Cardiac muscle cell (in vitro differentiated cells and primary cell): ENCODE results near the gene EVI5L. TPM values are rescaled to one million over a fixed set of nuclear protein-coding genes. Genes with fewer than 3 reads are reported as not detected.
A peak's percentile ranks its signal among the peaks of the same experiment; 100 is the strongest.

Experiments
- DNase-seq, 2 donors: peaks; one replicate each; pipeline versions ENCODE4 v3.0.0 to v3.0.0-alpha.2; 2010 to 2017; ENCODE audit warnings: low read depth in 1 of 2, low spot score in 1 of 2
- H3K27ac ChIP-seq: fragments of 200-600 bp; sonication (generic); 2 replicates; pipeline ENCODE4 v1.5.1; 2016
- H3K27me3 ChIP-seq: fragments of 200-600 bp; sonication (generic); 2 replicates; pipeline ENCODE4 v1.6.0; 2016; ENCODE audit warnings: control low read depth
- H3K36me3 ChIP-seq: fragments of 200-600 bp; sonication (generic); 2 replicates; pipeline ENCODE4 v1.5.1; 2016; ENCODE audit warnings: control low read depth
- H3K4me1 ChIP-seq: fragments of 200-600 bp; sonication (generic); 2 replicates; pipeline ENCODE4 v1.8.1; 2017; ENCODE audit warnings: low read depth, mild to moderate bottlenecking, mixed run types
- H3K4me3 ChIP-seq: fragments of 200-600 bp; sonication (generic); 2 replicates; pipeline ENCODE4 v1.5.1; 2016; ENCODE audit warnings: mild to moderate bottlenecking
- H3K9me3 ChIP-seq: fragments of 200-600 bp; sonication (generic); 2 replicates; pipeline ENCODE4 v1.5.1; 2017; ENCODE audit warnings: low read depth, mild to moderate bottlenecking, control low read depth
- polyA plus RNA-seq: library from polyadenylated mRNA; unstranded; fragments of >200 nt; fragmentation: Nextera tagmentation; extraction: Ambion mirVana; gene quantifications from 2 replicates; pipeline ENCODE4 v1.2.1, GENCODE V29; 2016
- total RNA-seq: library from RNA; depleted of rRNA; stranded (reverse); fragments of >200 nt; gene quantifications from 2 replicates; pipeline ENCODE4 v1.2.3, GENCODE V29; 2016
- TF ChIP-seq, protein P1 (sequence below): IDR thresholded peaks from 2 replicates; pipeline ENCODE4 v1.5.1; 2012; ENCODE audit warnings: low read depth, mild to moderate bottlenecking, low read length

The EVI5L gene
- total and polyA plus RNA-seq, 2 experiments from 2014 or later, result 29.1 to 41.9 TPM

GRCh38 chr19:7862413-7862951, 32.5 kb downstream of the EVI5L start:
- Histone ChIP-seq H3K4me1 (peaks cover 12% of the 10 kb centered on the region), H3K9me3 (no peaks in the 10 kb centered on the region), H3K27ac (no peak overlapping the region), H3K4me3 (peak overlapping the region; percentile 25), H3K27me3 (peaks cover 72% of the 10 kb centered on the region), H3K36me3 (no peaks in the 10 kb centered on the region)
- DNase-seq, result peak; percentile 70 to 95
- TF ChIP-seq, protein P1, sequence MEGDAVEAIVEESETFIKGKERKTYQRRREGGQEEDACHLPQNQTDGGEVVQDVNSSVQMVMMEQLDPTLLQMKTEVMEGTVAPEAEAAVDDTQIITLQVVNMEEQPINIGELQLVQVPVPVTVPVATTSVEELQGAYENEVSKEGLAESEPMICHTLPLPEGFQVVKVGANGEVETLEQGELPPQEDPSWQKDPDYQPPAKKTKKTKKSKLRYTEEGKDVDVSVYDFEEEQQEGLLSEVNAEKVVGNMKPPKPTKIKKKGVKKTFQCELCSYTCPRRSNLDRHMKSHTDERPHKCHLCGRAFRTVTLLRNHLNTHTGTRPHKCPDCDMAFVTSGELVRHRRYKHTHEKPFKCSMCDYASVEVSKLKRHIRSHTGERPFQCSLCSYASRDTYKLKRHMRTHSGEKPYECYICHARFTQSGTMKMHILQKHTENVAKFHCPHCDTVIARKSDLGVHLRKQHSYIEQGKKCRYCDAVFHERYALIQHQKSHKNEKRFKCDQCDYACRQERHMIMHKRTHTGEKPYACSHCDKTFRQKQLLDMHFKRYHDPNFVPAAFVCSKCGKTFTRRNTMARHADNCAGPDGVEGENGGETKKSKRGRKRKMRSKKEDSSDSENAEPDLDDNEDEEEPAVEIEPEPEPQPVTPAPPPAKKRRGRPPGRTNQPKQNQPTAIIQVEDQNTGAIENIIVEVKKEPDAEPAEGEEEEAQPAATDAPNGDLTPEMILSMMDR, result no peak

GRCh38 chr19:7863157-7863970, 33.3 kb downstream of the EVI5L start:
- H3K27me3 ChIP-seq, result peaks cover 72% of the 10 kb centered on the region
- TF ChIP-seq, protein P1, result no peak
- no peaks in the 10 kb centered on the region for H3K9me3 ChIP-seq
- peaks cover 10% of the 10 kb centered on the region for H3K4me1 ChIP-seq
- no peaks in the 10 kb centered on the region for H3K36me3 ChIP-seq
- peak in 1 of 2 donors; percentile 44 for DNase-seq
- H3K4me3 ChIP-seq, result peak overlapping the region; percentile 25
- no peak overlapping the region for H3K27ac ChIP-seq

DNA sequence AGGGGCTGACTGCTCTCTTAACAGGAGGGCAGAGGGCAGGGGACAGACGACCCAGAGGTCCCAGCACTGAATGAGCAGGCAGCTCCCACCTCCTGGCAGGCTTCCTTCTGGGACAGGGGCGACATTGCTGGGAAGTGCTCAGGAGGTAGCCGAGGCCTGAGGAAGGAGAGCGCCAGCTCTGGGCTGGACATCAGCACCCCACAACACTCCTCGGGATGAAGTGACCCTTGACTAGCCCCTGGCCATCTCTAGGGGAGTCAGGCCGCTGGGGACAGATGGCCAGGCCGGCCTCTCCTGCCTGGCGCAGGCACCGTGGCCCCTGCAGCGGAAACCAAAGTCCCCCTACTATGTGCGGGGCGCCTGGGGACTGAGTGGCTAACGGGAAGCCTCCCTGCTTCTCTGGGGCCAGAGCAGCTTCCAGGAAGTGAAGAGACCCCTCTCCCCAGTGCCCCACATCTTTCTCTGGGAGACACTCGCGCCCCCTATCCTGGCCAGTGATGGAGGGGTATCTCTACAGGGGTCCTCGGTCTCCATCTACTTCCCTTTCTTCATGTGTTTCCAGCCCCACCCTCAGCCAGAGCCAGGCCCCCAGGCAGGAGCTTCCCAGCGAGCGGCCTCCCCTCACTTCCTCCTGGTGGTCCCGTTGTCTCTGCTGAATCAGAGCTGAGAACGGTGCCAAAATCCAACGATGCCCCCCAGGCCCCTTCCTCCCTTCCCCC, 34.1 kb downstream of the EVI5L start:
- no peak overlapping the region for H3K4me3 ChIP-seq

GRCh38 chr19:7864690-7865074, 34.7 kb downstream of the EVI5L start:
- Histone ChIP-seq H3K36me3 (no peaks in the 10 kb centered on the region), H3K9me3 (no peaks in the 10 kb centered on the region), H3K27me3 (peaks cover 70% of the 10 kb centered on the region), H3K27ac (no peak overlapping the region), H3K4me3 (no peak overlapping the region), H3K4me1 (peaks cover 10% of the 10 kb centered on the region)
- TF ChIP-seq, protein P1, result no peak
- DNase-seq, result no peak

More for the DNA sequence above, 34.1 kb downstream of the EVI5L start:
- no peak for DNase-seq
- H3K27ac ChIP-seq, result no peak overlapping the region
- H3K4me1 ChIP-seq, result peaks cover 10% of the 10 kb centered on the region
- TF ChIP-seq, protein P1, result no peak
- no peaks in the 10 kb centered on the region for H3K36me3 ChIP-seq
- peaks cover 72% of the 10 kb centered on the region for H3K27me3 ChIP-seq
- H3K9me3 ChIP-seq, result no peaks in the 10 kb centered on the region

- peaks cover 63% of the 10 kb centered on the region for H3K27me3 ChIP-seq
- H3K4me3 ChIP-seq, result no peak overlapping the region
- DNase-seq, result no peak
- TF ChIP-seq, protein P1, result no peak
- H3K9me3 ChIP-seq, result no peaks in the 10 kb centered on the region
- H3K4me1 ChIP-seq, result peaks cover 10% of the 10 kb centered on the region
- H3K36me3 ChIP-seq, result no peaks in the 10 kb centered on the region
- H3K27ac ChIP-seq, result no peak overlapping the region
Observed at GRCh38 chr19:7865262-7865911, 35.4 kb downstream of the EVI5L start.
